Gastrocnemius medialis (tissue), 4 donors: Measurements from ENCODE around the gene RAB15. TPM values are rescaled to one million over a fixed set of nuclear protein-coding genes. Genes with fewer than 3 reads are reported as not detected.

Experiments
- ATAC-seq, 2 donors: fragments of 150-250 bp; one replicate each; pipeline ENCODE4 v1.9.1; 2016
- DNase-seq, 2 donors: peaks; one replicate each; pipeline ENCODE4 v3.0.0-alpha.2; 2019
- H3K27ac ChIP-seq, 4 donors: fragments of 200-600 bp; sonication (generic); 1 replicate in 1 of 4; 2 replicates in 3 of 4; pipeline ENCODE4 v1.5.1; 2016 to 2018; ENCODE audit warnings: mild to moderate bottlenecking in 2 of 4, moderate library complexity in 1 of 4
- H3K27me3 ChIP-seq, 3 donors: fragments of 200-600 bp; sonication (generic) in 2 of 3; 1 replicate in 1 of 3; 2 replicates in 2 of 3; pipeline versions ENCODE4 v1.5.1 to v1.6.0; 2016 to 2019; ENCODE audit warnings: mild to moderate bottlenecking in 1 of 3, moderate library complexity in 1 of 3
- H3K36me3 ChIP-seq, 2 donors: fragments of 200-600 bp; sonication (generic) in 1 of 2; one replicate each; pipeline ENCODE4 v1.5.1; 2017 to 2018
- H3K4me1 ChIP-seq, 2 donors: fragments of 200-600 bp; sonication (generic) in 1 of 2; one replicate each; pipeline ENCODE4 v1.5.1; 2016 to 2017; ENCODE audit warnings: mild to moderate bottlenecking in 2 of 2
- H3K4me3 ChIP-seq, 4 donors: fragments of 200-600 bp; sonication (generic) in 3 of 4; 1 replicate in 1 of 4; 2 replicates in 3 of 4; pipeline ENCODE4 v1.5.1; 2016 to 2019; ENCODE audit warnings: mild to moderate bottlenecking in 2 of 4
- H3K9me3 ChIP-seq, 3 donors: fragments of 200-600 bp; sonication (generic) in 2 of 3; 1 replicate in 1 of 3; 2 replicates in 2 of 3; pipeline ENCODE4 v1.5.1; 2016 to 2019
- CTCF ChIP-seq, 5 experiments: fragments of 450-650 bp in 3 of 5; fragments of 200-600 bp in 2 of 5; sonication (generic) in 2 of 5; IDR thresholded peaks in 4 of 5; conservative IDR thresholded peaks in 1 of 5; 1 replicate in 4 of 5; 2 replicates in 1 of 5; pipeline ENCODE4 v1.5.1; 2016 to 2019; ENCODE audit warnings: antibody characterized with exemption in 5 of 5, mild to moderate bottlenecking in 3 of 5, moderate library complexity in 3 of 5
- POLR2A ChIP-seq, 2 donors: fragments of 450-650 bp; IDR thresholded peaks; one replicate each; pipeline ENCODE4 v1.6.1; 2017; ENCODE audit warnings: antibody characterized with exemption in 2 of 2, mild to moderate bottlenecking in 2 of 2, moderate library complexity in 2 of 2
- in situ Hi-C, 4 donors: fragments of 200-750 bp; cut with MboI; loops; one replicate each; pipeline versions ENCODE4 v1.15.0 to v1.8.0; 2017; ENCODE audit warnings: low sequenced_read_pairs in 4 of 4
- intact Hi-C: fragments of 100-400 bp; cut with DNase I; formaldehyde crosslinking; loops from one replicate; pipeline ENCODE4 v1.15.1; 2023; ENCODE audit warnings: low total_unique reads
- total RNA-seq, 4 donors: library from RNA; depleted of rRNA; stranded (reverse); fragments of >200 nt; gene quantifications; one replicate each; pipeline versions ENCODE4 v1.1.0 to v1.2.3, GENCODE V29; 2016

The RAB15 gene
- total RNA-seq, 4 donors from 2014 or later = 0.51 to 7.3 (median 2.0) TPM

- no peaks in the 10 kb centered on the region for H3K9me3 ChIP-seq
- TF ChIP-seq POLR2A (IDR thresholded peaks at IDR 0.05) (no peak), CTCF (IDR thresholded peaks at IDR 0.05 in 4 of 5, conservative IDR thresholded peaks at IDR 0.05 in 1 of 5) (no peak)
- no peak within 1 kb of the TSS for H3K27ac ChIP-seq
- H3K4me3 ChIP-seq = no peak within 1 kb of the TSS
- intact Hi-C loops (no loop called here), in situ Hi-C loops (no loop called here)
- H3K27me3 ChIP-seq = no peaks in the 10 kb centered on the region
- peaks cover 0 to 2% of the 10 kb centered on the region in 2 donors for H3K4me1 ChIP-seq
- DNase-seq (no peak), ATAC-seq (no peak)
- peaks cover 0 to 16% of the 10 kb centered on the region in 2 donors for H3K36me3 ChIP-seq
These were observed 29.5 kb downstream of the RAB15 start, which contains the start of gene GPX2 for GRCh38 chr14:64942531-64943111. GPX2 (minus strand) TSS chr14:64942745; CDS start chr14:64942726, 19 bp downstream.

- no peak overlapping the region for H3K4me3 ChIP-seq
- H3K4me1 ChIP-seq = peaks cover 21 to 24% of the 10 kb centered on the region in 2 donors
- DNase-seq = no peak
- TF ChIP-seq CTCF (IDR thresholded peaks at IDR 0.05 in 4 of 5, conservative IDR thresholded peaks at IDR 0.05 in 1 of 5) = no peak
- TF ChIP-seq POLR2A (IDR thresholded peaks at IDR 0.05) = no peak
- no peak overlapping the region for H3K27ac ChIP-seq
- no peak for ATAC-seq
- peaks cover 0 to 12% of the 10 kb centered on the region in 2 donors for H3K36me3 ChIP-seq
- in situ Hi-C loops (no loop called here), intact Hi-C loops (no loop called here)
- H3K9me3 ChIP-seq = no peaks in the 10 kb centered on the region
- H3K27me3 ChIP-seq = no peaks in the 10 kb centered on the region
These were observed 31.7 kb downstream of the RAB15 start for GRCh38 chr14:64940336-64940910.

GRCh38 chr14:64939817-64940190, 32.3 kb downstream of the RAB15 start:
- no peak for DNase-seq
- in situ Hi-C loops = no loop called here
- Histone ChIP-seq H3K4me1 (peaks cover 27 to 30% of the 10 kb centered on the region in 2 donors), H3K9me3 (no peaks in the 10 kb centered on the region), H3K4me3 (no peak overlapping the region), H3K36me3 (peaks cover 0 to 12% of the 10 kb centered on the region in 2 donors), H3K27ac (no peak overlapping the region), H3K27me3 (no peaks in the 10 kb centered on the region)
- ATAC-seq = no peak
- TF ChIP-seq CTCF (IDR thresholded peaks at IDR 0.05 in 4 of 5, conservative IDR thresholded peaks at IDR 0.05 in 1 of 5) (no peak), POLR2A (IDR thresholded peaks at IDR 0.05) (no peak)
- intact Hi-C loops = no loop called here

- intact Hi-C loops = no loop called here
- in situ Hi-C loops = no loop called here
- no peak for TF ChIP-seq POLR2A (IDR thresholded peaks at IDR 0.05)
- no peak for TF ChIP-seq CTCF (IDR thresholded peaks at IDR 0.05 in 4 of 5, conservative IDR thresholded peaks at IDR 0.05 in 1 of 5)
- no peak for ATAC-seq
- Histone ChIP-seq H3K4me1 (peaks cover 33 to 36% of the 10 kb centered on the region in 2 donors), H3K4me3 (no peak overlapping the region), H3K27ac (no peak overlapping the region), H3K9me3 (no peaks in the 10 kb centered on the region), H3K36me3 (peaks cover 0 to 12% of the 10 kb centered on the region in 2 donors), H3K27me3 (no peaks in the 10 kb centered on the region)
- DNase-seq = no peak
These were observed 32.9 kb downstream of the RAB15 start for GRCh38 chr14:64938972-64939816.
